ENCODE results near the gene TNFAIP3. TPM values are rescaled to one million over a fixed set of nuclear protein-coding genes. Genes with fewer than 3 reads are reported as not detected.

The TNFAIP3 gene
- total and polyA plus RNA-seq, 2 donors (not counting 1 experiment from before 2014, with no cell fraction given), result 86.2 to 92.0 TPM

GRCh38 chr6:137921823-137922222 is 54.8 kb downstream of the TNFAIP3 start:
- peaks cover 36 to 37% of the 10 kb centered on the region in 2 donors for H3K4me1 ChIP-seq (ENCODE audit: control insufficient read depth in 2 of 2, insufficient read depth in 2 of 2, low read length in 2 of 2)
- H3K4me3 Mint-ChIP-seq, result no peak overlapping the region
- no peaks in the 10 kb centered on the region for H4K20me1 ChIP-seq (ENCODE audit: control insufficient read depth, insufficient read depth, low read length, poor library complexity, severe bottlenecking)
- TF ChIP-seq CTCF (IDR thresholded peaks at IDR 0.05) (no peak), EZH2 (IDR thresholded peaks at IDR 0.05; ENCODE audit: borderline replicate concordance, insufficient read depth, low read depth, low read length, poor library complexity, severe bottlenecking) (no peak)
- H3K9me3 ChIP-seq (ENCODE audit: control extremely low read depth in 1 of 3, control insufficient read depth in 2 of 3, insufficient read depth in 1 of 3, low read length in 2 of 3), result no peaks in the 10 kb centered on the region
- H2AFZ ChIP-seq (ENCODE audit: insufficient read depth, low read depth, low read length, poor library complexity, severe bottlenecking), result no peak overlapping the region
- DNase-seq (peak; percentile 49), ATAC-seq (ENCODE audit: low read depth) (no peak)
- peak overlapping the region; percentile 15 for H3K4me2 ChIP-seq (replicated peaks; ENCODE audit: low read depth, low read length, poor library complexity, severe bottlenecking)
- no peak overlapping the region for H3K27ac ChIP-seq (ENCODE audit: low read length in 2 of 2)
- no peak overlapping the region for H3K9ac ChIP-seq (ENCODE audit: low read length)
- no peak overlapping the region for H3K4me3 ChIP-seq (ENCODE audit: control extremely low read depth in 1 of 5, extremely low read depth in 1 of 5, insufficient read depth in 1 of 5, low read depth in 2 of 5, low read length in 4 of 5)
- no peaks in the 10 kb centered on the region for H3K9me3 Mint-ChIP-seq (ENCODE audit: insufficient read depth)
- H3K36me3 ChIP-seq (replicated peaks in 1 of 2; ENCODE audit: control extremely low read depth in 1 of 2, control insufficient read depth in 1 of 2, extremely low read depth in 1 of 2, insufficient read depth in 2 of 2, low read length in 1 of 2), result no peaks in the 10 kb centered on the region
- H3K4me1 Mint-ChIP-seq, result peaks cover 40% of the 10 kb centered on the region
- no peak overlapping the region for H3K27ac Mint-ChIP-seq
- intact Hi-C loops (cut with micrococcal nuclease), result no loop called here
- 32% methylated on average over 5 of the region's 5 CpGs for WGBS (ENCODE audit: insufficient coverage)
- H3K27me3 ChIP-seq (replicated peaks in 1 of 4; ENCODE audit: control extremely low read depth in 1 of 4, control insufficient read depth in 3 of 4, insufficient read depth in 4 of 4, low read length in 3 of 4), result no peaks in the 10 kb centered on the region
- CTCF ChIA-PET, result interaction anchor here (1.0 kb wide), 1 partner anchor 122 kb away, joined by 3 read pairs; no protein-coding TSS in a partner anchor
- H3K79me2 ChIP-seq (ENCODE audit: control insufficient read depth, insufficient read depth, low read length), result no peaks in the 10 kb centered on the region
- H3K27me3 Mint-ChIP-seq, result no peaks in the 10 kb centered on the region
- POLR2A ChIA-PET, result no interaction called here

GRCh38 chr6:137923866-137924653 is 57.0 kb downstream of the TNFAIP3 start:
- H3K9ac ChIP-seq (ENCODE audit: low read length), result no peak overlapping the region
- no peak overlapping the region for H3K27ac ChIP-seq (ENCODE audit: low read length in 2 of 2)
- no peak for TF ChIP-seq EZH2 (IDR thresholded peaks at IDR 0.05; ENCODE audit: borderline replicate concordance, insufficient read depth, low read depth, low read length, poor library complexity, severe bottlenecking)
- TF ChIP-seq CTCF (IDR thresholded peaks at IDR 0.05), result no peak
- H3K4me3 ChIP-seq (ENCODE audit: control extremely low read depth in 1 of 5, extremely low read depth in 1 of 5, insufficient read depth in 1 of 5, low read depth in 2 of 5, low read length in 4 of 5), result no peak overlapping the region
- no peaks in the 10 kb centered on the region for H3K36me3 ChIP-seq (replicated peaks in 1 of 2; ENCODE audit: control extremely low read depth in 1 of 2, control insufficient read depth in 1 of 2, extremely low read depth in 1 of 2, insufficient read depth in 2 of 2, low read length in 1 of 2)
- peaks cover 58 to 59% of the 10 kb centered on the region in 2 donors for H3K4me1 ChIP-seq (ENCODE audit: control insufficient read depth in 2 of 2, insufficient read depth in 2 of 2, low read length in 2 of 2)
- Mint-ChIP-seq H3K4me1 (peaks cover 61% of the 10 kb centered on the region), H3K4me3 (no peak overlapping the region), H3K27me3 (no peaks in the 10 kb centered on the region), H3K27ac (no peak overlapping the region), H3K9me3 (ENCODE audit: insufficient read depth) (no peaks in the 10 kb centered on the region)
- H2AFZ ChIP-seq (ENCODE audit: insufficient read depth, low read depth, low read length, poor library complexity, severe bottlenecking), result no peak overlapping the region
- H3K9me3 ChIP-seq (ENCODE audit: control extremely low read depth in 1 of 3, control insufficient read depth in 2 of 3, insufficient read depth in 1 of 3, low read length in 2 of 3), result no peaks in the 10 kb centered on the region
- no peaks in the 10 kb centered on the region for H3K27me3 ChIP-seq (replicated peaks in 1 of 4; ENCODE audit: control extremely low read depth in 1 of 4, control insufficient read depth in 3 of 4, insufficient read depth in 4 of 4, low read length in 3 of 4)
- intact Hi-C loops (cut with micrococcal nuclease), result no loop called here
- ChIA-PET POLR2A (no interaction called here), CTCF (interaction anchor here (0.9 to 3.1 kb wide), 4 partner anchors 16 to 57 kb away, joined by 3 to 9 read pairs (median 6); partner anchors contain the start of gene TNFAIP3)
- DNase-seq (no peak), ATAC-seq (ENCODE audit: low read depth) (no peak)
- 100% methylated on average over 2 of the region's 4 CpGs for WGBS (ENCODE audit: insufficient coverage)
- no peak overlapping the region for H3K4me2 ChIP-seq (replicated peaks; ENCODE audit: low read depth, low read length, poor library complexity, severe bottlenecking)
- no peaks in the 10 kb centered on the region for H4K20me1 ChIP-seq (ENCODE audit: control insufficient read depth, insufficient read depth, low read length, poor library complexity, severe bottlenecking)
- no peaks in the 10 kb centered on the region for H3K79me2 ChIP-seq (ENCODE audit: control insufficient read depth, insufficient read depth, low read length)
